Activated T-helper 2 cell treated with anti-CD3 and anti-CD28 coated beads, Interferon-gamma antibody, Interleukin-2, Interleukin-4, amounts not matched to agents 10 μg/mL and 5 μg/mL and 100 μg/mL, durations not matched to agents 14 hours and 24 hours and 36 hours (primary cell): Measurements from ENCODE around the gene CCDC91. TPM values are rescaled to one million over a fixed set of nuclear protein-coding genes. Genes with fewer than 3 reads are reported as not detected.

Source experiments
- DNase-seq: peaks from one replicate; pipeline ENCODE4 v3.0.0; 2021; ENCODE audit warnings: low spot score
- H3K27ac Mint-ChIP-seq: one replicate; pipeline ENCODE4 v1.8.0; 2021; ENCODE audit warnings: mixed read lengths
- H3K27me3 Mint-ChIP-seq: one replicate; pipeline ENCODE4 v1.8.0; 2021; ENCODE audit warnings: low read depth, mixed read lengths
- H3K36me3 Mint-ChIP-seq: one replicate; pipeline ENCODE4 v1.8.0; 2021; ENCODE audit warnings: low read depth, mixed read lengths
- H3K4me1 Mint-ChIP-seq: one replicate; pipeline ENCODE4 v1.8.0; 2021; ENCODE audit warnings: low read depth, mixed read lengths
- H3K4me3 Mint-ChIP-seq: one replicate; pipeline ENCODE4 v1.8.0; 2021; ENCODE audit warnings: low read depth, mild to moderate bottlenecking, moderate library complexity, mixed read lengths
- H3K9me3 Mint-ChIP-seq: one replicate; pipeline ENCODE4 v1.8.0; 2021; ENCODE audit warnings: mixed read lengths
- intact Hi-C: fragments of 100-400 bp; cut with micrococcal nuclease; formaldehyde crosslinking; loops from one replicate; pipeline ENCODE4 v1.15.1; 2023
- total RNA-seq: library from RNA; stranded (reverse); gene quantifications from 2 replicates; pipeline ENCODE4 v1.2.3, GENCODE V29; 2022

The CCDC91 gene
- total RNA-seq, 1 donor from 2014 or later, result 13.7 TPM

DNA sequence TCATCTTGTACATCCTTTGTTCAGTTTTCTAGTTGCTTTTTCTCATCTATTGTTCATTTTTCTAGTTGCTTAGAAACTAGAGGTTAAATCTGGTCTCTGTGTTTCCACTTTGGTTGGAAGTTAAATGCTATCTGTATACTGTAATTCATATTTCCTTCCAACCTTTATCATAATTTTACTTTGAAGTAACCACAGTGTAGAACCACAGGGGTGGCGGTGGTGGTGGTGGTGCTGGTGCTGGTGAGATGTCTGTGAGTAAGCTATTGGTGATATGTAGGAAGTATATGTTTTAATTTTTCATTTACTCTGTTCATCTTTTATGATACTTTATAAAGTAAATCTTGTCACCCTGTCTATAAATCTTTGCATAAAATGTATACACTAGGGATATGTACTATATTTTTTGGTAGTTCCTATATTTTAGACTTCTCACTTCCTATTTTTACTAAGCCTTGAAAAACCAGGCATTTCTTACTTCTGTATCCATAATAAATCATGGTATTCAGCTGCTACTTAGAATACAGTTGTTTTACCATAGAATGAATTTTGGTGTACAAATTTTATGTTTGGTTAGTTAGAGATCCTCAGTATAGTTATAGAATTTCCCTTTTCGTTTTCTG lies 31.9 kb downstream of the CCDC91 start:
- Mint-ChIP-seq H3K36me3 (peaks cover 11% of the 10 kb centered on the region), H3K4me1 (peaks cover 36% of the 10 kb centered on the region), H3K9me3 (peaks cover 26% of the 10 kb centered on the region), H3K27ac (no peak overlapping the region), H3K27me3 (peaks cover 25% of the 10 kb centered on the region), H3K4me3 (no peak overlapping the region)
- intact Hi-C loops, result loop anchor here (1.0 kb wide), 1 partner anchor 400 kb away; no protein-coding TSS in a partner anchor
- DNase-seq, result peak; percentile 24

DNA sequence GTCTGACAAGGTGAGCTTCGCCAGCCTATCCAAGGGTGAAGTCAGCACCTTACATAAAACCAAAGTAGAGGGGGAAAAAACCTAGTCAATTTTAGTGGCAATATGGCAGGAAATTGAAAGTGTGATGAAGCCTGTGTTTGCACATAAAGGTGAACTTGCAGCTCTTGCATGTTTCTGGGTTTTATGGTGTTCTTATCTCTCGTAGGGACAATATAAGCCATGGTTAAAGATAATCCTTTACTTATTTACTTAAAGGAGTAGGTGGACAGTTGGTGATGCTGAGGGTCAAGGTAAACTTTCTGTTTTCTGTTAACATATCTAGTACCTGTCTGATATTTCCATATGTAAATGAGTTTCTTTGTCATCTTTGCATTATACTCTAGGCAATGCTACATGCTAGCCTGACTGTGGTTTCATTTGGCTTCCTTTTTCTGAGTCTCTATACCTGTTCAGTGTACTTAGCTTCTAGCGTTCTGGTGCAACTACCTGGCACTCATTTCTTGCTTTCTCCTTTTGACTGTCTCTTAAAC lies 32.8 kb downstream of the CCDC91 start:
- Mint-ChIP-seq H3K36me3 (peaks cover 11% of the 10 kb centered on the region), H3K27ac (peak overlapping the region; percentile 43), H3K27me3 (peaks cover 29% of the 10 kb centered on the region), H3K4me1 (peaks cover 32% of the 10 kb centered on the region), H3K9me3 (peaks cover 25% of the 10 kb centered on the region), H3K4me3 (no peak overlapping the region)
- no peak for DNase-seq
- intact Hi-C loops, result loop anchor here (1.0 kb wide), 2 partner anchors 30 to 33 kb away; partner anchors contain the start of gene CCDC91

DNA sequence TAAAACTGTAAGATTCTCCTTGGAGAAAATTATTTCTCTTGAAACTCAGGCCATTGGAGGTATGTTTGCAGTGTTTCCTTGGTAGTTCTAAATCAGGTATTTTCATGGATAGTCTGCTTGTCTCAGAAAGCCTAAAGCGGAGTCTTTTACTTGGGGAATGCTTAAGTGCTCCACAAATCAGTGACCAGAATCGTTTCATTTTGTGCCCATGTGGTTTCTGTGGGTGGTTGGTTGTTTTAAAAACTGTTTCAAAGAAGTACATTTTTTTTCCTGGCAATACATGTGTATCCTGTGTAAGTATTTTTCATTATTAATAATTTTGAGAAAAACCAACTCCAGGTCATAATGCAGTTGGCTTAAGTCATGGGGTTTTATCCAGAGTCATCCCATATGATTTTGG lies 33.6 kb downstream of the CCDC91 start:
- H3K4me1 Mint-ChIP-seq, result peaks cover 32% of the 10 kb centered on the region
- no peak overlapping the region for H3K4me3 Mint-ChIP-seq
- DNase-seq, result no peak
- no peak overlapping the region for H3K27ac Mint-ChIP-seq
- H3K9me3 Mint-ChIP-seq, result peaks cover 20% of the 10 kb centered on the region
- intact Hi-C loops, result loop anchor here (1.0 kb wide), 2 partner anchors 29 to 34 kb away; partner anchors contain the start of gene CCDC91
- peaks cover 29% of the 10 kb centered on the region for H3K27me3 Mint-ChIP-seq
- H3K36me3 Mint-ChIP-seq, result peaks cover 7% of the 10 kb centered on the region

DNA sequence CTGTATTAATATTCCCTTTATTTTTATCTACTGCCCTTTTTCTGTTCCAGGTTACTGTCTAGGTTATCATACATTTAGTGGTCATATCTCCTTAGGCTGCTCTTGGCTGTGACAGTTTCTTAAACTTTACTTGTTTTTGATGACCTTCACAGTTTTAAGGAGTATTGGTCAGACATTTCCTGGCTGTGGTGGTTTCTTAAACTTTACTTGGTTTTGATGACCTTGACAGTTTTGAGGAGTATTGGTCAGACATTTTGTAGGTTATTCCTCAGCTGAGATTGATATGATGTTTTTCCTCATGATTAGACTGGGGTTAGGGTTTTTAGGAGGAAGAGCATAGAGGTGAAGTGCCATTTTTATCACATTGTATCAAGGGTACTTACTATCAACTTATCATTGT lies 36.4 kb downstream of the CCDC91 start:
- no peak overlapping the region for H3K4me3 Mint-ChIP-seq
- no peak for DNase-seq
- intact Hi-C loops, result no loop called here
- peaks cover 12% of the 10 kb centered on the region for H3K36me3 Mint-ChIP-seq
- peaks cover 12% of the 10 kb centered on the region for H3K9me3 Mint-ChIP-seq
- no peak overlapping the region for H3K27ac Mint-ChIP-seq
- peaks cover 26% of the 10 kb centered on the region for H3K4me1 Mint-ChIP-seq
- H3K27me3 Mint-ChIP-seq, result peaks cover 27% of the 10 kb centered on the region

DNA sequence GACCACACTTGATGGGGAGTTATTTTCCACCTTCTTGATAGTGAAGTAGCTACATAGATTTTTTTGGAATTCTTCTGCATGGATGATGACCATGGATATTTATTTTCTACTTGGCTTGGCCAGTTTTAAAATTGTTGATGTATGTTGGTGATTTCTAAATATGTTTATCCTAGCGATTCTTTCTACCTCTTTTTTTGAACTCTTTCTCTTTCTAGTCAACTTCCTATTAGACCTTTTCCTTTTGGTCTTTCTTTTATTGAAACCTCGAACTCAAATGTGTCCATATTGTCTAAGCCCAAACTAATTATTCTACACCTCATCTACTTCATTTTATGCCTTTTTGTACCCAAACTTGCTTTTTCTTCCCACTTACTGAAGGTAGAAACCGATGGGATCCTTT lies 37.0 kb downstream of the CCDC91 start:
- peaks cover 24% of the 10 kb centered on the region for H3K27me3 Mint-ChIP-seq
- H3K27ac Mint-ChIP-seq, result no peak overlapping the region
- DNase-seq, result no peak
- H3K4me1 Mint-ChIP-seq, result peaks cover 22% of the 10 kb centered on the region
- intact Hi-C loops, result no loop called here
- H3K36me3 Mint-ChIP-seq, result peaks cover 12% of the 10 kb centered on the region
- H3K9me3 Mint-ChIP-seq, result peaks cover 12% of the 10 kb centered on the region
- H3K4me3 Mint-ChIP-seq, result no peak overlapping the region

DNA sequence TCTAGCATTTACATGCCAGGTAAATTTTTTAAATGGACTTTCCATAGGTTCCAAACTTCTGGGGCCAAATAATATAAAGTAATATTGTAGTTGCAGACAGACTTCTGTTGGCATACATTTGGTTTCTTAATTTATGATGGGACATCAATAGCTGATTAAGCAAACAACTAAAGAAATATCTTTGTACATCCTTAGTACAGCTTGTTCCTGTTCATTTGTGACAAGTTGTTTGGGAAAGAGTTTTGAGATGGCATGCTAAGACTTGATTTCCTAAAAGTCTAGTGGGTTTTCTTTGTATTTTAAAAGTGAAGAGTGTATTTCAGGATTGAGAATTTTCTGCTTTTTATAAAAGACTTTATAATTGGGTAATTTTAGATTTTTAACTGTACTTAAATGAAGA lies 41.0 kb downstream of the CCDC91 start:
- intact Hi-C loops, result no loop called here
- Mint-ChIP-seq H3K4me3 (no peak overlapping the region), H3K27me3 (peaks cover 14% of the 10 kb centered on the region), H3K36me3 (peaks cover 5% of the 10 kb centered on the region), H3K4me1 (peaks cover 3% of the 10 kb centered on the region), H3K27ac (no peak overlapping the region), H3K9me3 (peaks cover 7% of the 10 kb centered on the region)
- DNase-seq, result no peak

DNA sequence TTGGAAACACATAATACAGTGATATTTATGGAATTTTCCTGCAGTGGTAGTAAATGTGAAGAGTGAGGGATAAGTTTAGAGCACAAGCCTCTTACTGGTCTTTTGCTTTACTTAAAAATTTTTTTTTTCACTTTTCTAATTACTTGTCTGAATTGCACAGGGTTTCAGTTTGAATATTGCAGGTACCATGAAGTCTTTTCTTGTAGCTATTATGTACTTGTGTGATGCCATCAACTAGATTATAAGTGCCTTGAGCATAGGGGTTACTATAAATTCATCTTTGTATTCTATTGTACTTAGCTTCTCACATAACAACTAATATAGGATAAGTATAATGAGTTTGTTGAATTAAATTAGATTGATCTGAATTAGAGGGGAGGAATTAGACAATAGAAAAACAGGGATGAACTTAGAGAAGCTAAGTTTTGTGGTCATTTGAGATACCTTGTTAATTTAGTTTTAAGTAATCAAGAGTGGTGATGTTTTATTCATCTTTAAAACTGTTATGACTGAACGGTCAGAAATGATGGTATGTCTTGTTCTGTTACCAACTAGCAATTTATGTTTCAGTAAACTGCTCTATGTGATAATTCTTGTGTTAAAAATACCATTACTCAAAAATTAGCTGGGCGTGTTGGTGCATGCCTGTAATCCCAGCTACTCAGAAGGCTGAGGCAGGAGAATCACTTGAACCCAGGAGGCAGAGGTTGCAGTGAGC lies 42.1 kb downstream of the CCDC91 start:
- peaks cover 9% of the 10 kb centered on the region for H3K27me3 Mint-ChIP-seq
- no peak overlapping the region for H3K27ac Mint-ChIP-seq
- peaks cover 5% of the 10 kb centered on the region for H3K36me3 Mint-ChIP-seq
- H3K4me3 Mint-ChIP-seq, result no peak overlapping the region
- H3K4me1 Mint-ChIP-seq, result peaks cover 3% of the 10 kb centered on the region
- no peak for DNase-seq
- intact Hi-C loops, result no loop called here
- H3K9me3 Mint-ChIP-seq, result peaks cover 2% of the 10 kb centered on the region

DNA sequence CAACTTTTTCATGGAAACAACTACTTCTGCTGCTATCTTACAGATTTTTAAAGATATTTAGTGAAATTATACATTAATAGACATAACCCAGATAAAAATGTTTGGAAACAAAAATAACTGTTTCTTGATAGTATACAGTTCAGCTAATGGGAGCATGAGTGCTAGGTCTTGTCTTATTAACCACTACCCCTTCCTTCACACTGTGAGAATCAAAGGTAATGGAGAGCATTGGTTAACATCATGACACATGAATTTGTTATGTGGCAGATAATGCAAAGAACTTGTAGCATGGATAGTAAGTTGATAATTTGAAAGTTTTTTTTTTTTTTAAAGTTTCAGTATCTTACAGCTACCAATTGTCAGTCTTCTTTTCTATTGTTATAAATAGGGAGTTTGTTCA lies 44.2 kb downstream of the CCDC91 start:
- Mint-ChIP-seq H3K4me1 (peaks cover 3% of the 10 kb centered on the region), H3K36me3 (peaks cover 2% of the 10 kb centered on the region), H3K27me3 (peaks cover 2% of the 10 kb centered on the region), H3K4me3 (no peak overlapping the region), H3K27ac (no peak overlapping the region), H3K9me3 (no peaks in the 10 kb centered on the region)
- intact Hi-C loops, result no loop called here
- DNase-seq, result no peak

DNA sequence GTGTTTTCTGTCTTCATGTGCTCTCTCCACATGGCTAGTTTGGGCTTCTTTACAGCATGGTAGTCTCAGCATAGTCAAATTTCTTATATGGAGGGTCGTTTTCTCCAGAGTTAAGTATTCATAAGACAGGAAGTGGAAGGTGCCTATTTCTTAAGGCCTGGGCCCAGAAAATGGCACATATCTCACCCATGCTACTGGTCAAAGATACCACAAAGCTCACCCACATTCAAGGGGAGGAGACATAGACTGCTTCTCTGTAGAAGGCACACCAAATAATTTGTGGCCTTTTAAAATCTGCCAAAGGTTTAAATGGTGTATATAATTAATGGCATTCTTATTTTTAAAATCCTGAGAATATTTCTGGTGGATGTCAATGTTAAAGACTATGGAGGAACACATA lies 44.8 kb downstream of the CCDC91 start:
- intact Hi-C loops, result no loop called here
- Mint-ChIP-seq H3K27me3 (no peaks in the 10 kb centered on the region), H3K36me3 (no peaks in the 10 kb centered on the region), H3K4me3 (no peak overlapping the region), H3K27ac (no peak overlapping the region), H3K9me3 (no peaks in the 10 kb centered on the region), H3K4me1 (peaks cover 3% of the 10 kb centered on the region)
- DNase-seq, result no peak

DNA sequence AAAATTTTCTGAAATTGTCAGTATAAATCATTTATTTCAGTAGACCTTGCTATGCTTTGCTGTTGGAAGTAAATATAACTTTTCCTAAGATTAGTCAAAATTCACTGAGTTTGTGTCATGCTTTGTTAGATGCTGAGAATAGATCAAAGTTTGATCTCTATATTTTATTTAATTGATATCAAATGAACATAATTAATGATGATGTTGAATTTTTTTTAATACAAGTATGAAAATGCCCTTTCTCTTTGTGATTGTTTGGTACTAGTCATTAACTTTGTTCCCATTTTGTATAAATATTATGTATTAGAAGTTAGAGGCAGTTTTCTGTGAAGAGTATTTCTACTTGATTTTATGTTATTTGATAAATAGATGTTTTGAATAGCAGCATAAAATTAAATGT lies 45.7 kb downstream of the CCDC91 start:
- H3K27me3 Mint-ChIP-seq, result no peaks in the 10 kb centered on the region
- H3K27ac Mint-ChIP-seq, result no peak overlapping the region
- peaks cover 3% of the 10 kb centered on the region for H3K4me1 Mint-ChIP-seq
- H3K9me3 Mint-ChIP-seq, result no peaks in the 10 kb centered on the region
- no peak for DNase-seq
- no peak overlapping the region for H3K4me3 Mint-ChIP-seq
- intact Hi-C loops, result no loop called here
- H3K36me3 Mint-ChIP-seq, result no peaks in the 10 kb centered on the region

DNA sequence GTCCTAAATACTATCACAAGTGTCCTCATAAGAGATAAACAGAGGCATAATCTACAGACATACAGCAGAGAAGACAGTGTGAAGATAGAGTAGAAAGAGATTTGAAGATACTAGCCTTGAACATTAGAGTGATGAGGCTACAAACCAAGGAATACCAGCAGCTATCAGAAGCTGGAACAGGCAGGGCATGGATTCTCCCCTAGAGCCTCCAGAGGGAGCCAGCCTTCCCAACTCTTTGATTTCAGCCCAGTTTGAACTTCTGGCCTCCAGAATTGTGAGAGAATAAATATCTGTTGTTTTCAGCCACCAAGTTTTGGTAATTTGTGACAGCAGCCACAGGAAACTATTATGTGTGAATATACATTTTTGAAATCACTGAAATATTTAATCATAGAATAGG lies 47.2 kb downstream of the CCDC91 start:
- Mint-ChIP-seq H3K4me1 (peaks cover under 1% of the 10 kb centered on the region), H3K9me3 (no peaks in the 10 kb centered on the region), H3K4me3 (no peak overlapping the region), H3K27me3 (no peaks in the 10 kb centered on the region), H3K36me3 (no peaks in the 10 kb centered on the region), H3K27ac (no peak overlapping the region)
- DNase-seq, result no peak
- intact Hi-C loops, result no loop called here

DNA sequence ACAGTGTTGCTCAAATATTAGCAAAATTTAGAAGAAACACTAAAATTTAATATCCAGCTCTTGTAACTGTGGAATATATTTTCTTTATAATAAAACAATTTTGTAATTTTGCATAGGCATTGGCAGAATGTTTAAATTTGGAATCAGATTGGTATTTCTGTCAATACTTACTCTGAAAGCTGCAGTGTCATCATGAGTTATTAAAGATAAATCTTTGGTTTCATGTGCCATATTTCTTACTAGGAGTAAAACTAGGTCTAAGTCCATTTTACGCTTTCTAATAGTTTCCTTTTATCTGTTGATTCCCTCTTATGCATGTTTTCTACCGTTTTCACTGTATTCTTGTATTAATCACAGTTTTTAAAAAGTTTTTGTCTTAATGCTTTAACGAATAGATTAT lies 49.7 kb downstream of the CCDC91 start:
- Mint-ChIP-seq H3K27ac (no peak overlapping the region), H3K4me1 (no peaks in the 10 kb centered on the region), H3K9me3 (no peaks in the 10 kb centered on the region), H3K36me3 (no peaks in the 10 kb centered on the region), H3K4me3 (no peak overlapping the region), H3K27me3 (no peaks in the 10 kb centered on the region)
- intact Hi-C loops, result no loop called here
- no peak for DNase-seq

DNA sequence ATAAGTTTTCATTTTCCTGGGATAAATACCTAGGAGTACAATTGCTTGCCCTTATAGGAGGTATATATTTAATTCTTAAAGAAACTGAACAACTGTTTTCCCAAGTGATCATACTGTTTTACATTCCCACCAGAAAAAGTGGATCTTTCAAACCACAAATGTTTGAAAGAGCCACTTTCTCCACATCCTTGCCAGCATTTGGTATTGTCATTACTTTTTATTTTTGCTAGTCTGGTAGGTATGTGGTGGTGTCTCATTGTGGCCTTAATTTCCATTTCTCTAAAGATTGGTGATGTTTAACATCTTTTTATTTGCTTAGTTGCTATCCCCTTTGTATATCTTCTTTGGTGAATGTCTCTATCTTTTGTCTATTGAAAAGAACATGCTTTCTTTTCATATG lies 50.6 kb downstream of the CCDC91 start:
- H3K4me3 Mint-ChIP-seq, result no peak overlapping the region
- H3K27ac Mint-ChIP-seq, result no peak overlapping the region
- intact Hi-C loops, result no loop called here
- H3K27me3 Mint-ChIP-seq, result no peaks in the 10 kb centered on the region
- H3K9me3 Mint-ChIP-seq, result no peaks in the 10 kb centered on the region
- no peak for DNase-seq
- no peaks in the 10 kb centered on the region for H3K36me3 Mint-ChIP-seq
- H3K4me1 Mint-ChIP-seq, result no peaks in the 10 kb centered on the region
